OCI-M1 (cell line): Measurements from ENCODE around the gene NTN4.
"Not testable (repeated sequence)": the region's sequence is repeated elsewhere in the genome, so short reads cannot be mapped to it uniquely, and the experiment has no call there.

Experiments used
- DNase-seq: peaks from one replicate; lab custom pipeline; 2025; lab: John Stamatoyannopoulos, UW

The NTN4 gene

DNA sequence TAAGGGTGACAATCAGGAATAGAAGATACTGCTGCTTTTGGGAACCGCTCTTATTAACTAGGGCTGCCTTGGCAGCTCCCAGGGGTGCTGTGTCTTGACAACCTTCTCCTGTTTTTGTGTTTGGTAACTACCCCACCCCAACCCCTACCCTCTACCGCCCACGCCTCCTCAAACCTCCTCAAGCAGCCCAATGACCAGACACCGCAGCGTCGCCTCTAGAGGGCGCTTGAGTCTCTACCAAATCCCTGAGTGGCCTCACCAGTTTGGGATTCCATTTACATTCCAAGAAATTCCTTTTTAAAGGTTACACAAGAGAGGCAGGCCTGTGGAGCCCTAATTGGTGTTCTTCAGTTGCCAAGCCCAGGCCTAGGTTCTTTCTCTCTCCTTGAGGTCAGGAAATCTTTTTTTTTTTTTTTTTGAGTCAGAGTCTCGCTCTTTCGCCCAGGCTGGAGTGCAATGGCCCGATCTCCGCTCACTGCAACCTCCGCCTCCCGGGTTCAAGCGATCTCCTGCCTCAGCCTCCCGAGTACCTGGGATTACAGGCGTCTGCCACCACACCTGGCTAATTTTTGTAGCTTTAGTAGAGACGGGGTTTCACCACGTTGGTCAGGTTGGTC, 166.9 kb downstream of the NTN4 start:
- DNase-seq: peak; percentile 70

DNA sequence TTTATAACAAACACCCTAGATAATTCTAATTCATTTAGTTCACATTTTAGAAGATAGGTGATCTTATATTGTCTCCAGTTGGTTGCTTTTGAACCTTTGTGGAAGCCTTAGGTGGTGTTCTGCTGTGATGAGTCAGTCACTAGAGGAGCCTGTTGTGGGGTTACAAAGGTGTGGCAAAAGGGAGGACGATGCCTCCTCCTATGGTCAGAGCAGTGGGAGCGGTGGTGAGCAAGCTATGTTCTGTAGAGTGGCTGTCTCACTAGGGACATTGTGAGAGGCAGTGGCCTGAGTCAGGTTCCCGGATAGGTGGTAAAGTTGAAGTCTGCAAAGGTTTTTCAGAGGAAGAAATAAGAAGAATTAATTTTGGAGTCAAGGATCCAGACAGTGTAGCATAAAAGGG, 167.7 kb downstream of the NTN4 start:
- no peak for DNase-seq

DNA sequence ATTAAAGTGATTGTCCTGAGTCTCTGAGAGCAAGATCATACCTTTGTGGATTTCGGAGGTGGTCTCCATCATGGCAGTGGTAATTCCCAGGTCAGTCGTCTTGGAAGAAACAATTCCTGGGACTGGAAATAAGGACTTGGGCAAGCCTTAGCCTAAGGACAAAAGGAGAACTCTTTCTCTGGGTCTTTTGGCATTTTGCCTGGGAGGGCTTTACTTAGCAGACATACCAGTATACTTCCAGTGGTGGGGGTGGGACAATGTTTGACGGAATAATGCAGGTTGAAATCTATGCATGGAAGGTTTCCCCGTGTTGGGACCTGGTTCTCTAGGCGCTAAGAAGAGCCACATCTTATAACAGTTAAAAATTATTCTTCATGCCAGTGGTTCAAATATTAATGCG, 168.8 kb downstream of the NTN4 start:
- DNase-seq: no peak

DNA sequence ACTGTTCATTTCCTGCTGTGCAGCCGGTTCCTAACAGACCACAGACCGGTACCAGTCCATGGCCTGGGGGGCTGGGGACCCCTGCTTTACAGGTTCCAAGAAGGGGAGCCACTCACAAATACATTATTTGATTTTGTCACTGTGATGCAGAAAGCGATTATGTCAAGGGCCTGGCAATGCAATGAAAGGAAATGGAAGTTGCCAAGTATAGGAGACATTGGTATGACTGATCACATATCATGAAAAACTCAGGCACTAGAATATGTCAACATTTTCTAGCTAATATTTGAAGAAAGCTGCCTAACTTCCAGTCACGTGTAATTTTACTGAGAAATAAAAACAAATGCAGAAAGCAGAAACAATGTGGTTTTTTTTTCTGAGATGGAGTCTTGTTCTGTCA, 170.4 kb downstream of the NTN4 start:
- DNase-seq: no peak

DNA sequence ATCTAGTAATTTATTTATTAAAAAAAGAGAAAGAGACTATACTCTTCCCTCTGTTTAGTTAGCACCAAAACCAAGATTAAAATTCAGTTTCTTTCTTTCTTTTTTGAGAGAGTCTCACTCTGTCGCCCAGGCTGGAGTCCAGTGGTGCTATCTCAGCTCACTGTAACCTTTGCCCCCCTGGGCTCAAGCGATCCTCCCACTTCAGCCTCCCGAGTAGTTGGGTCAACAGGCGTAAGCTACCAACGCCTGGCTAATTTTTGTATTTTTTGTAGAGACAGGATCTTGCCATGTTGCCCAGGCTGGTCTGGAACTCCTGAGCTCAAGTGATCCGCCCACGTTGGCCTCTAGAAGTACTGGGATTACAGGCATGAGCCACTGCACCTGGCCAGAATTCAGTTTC, 174.1 kb downstream of the NTN4 start:
- DNase-seq: not testable (repeated sequence)

DNA sequence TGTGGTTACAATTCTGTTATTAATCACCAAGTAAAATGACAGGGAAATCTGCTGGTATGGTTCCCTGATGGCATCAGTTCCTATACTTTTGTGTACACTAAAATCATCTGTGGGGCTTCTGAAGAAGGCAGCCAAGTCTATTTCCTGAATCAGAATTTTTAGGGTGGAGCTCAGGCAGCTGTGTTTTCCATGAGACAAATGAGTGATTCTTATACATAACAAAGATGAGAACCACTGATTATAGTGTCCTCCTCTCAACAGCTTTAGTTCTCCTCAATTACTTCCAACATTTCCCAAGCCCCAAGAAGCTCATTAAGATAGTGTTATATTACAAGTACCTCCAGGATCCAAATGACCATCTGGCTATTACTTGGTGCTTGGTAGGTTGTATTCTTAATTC, 174.8 kb downstream of the NTN4 start:
- DNase-seq: no peak

DNA sequence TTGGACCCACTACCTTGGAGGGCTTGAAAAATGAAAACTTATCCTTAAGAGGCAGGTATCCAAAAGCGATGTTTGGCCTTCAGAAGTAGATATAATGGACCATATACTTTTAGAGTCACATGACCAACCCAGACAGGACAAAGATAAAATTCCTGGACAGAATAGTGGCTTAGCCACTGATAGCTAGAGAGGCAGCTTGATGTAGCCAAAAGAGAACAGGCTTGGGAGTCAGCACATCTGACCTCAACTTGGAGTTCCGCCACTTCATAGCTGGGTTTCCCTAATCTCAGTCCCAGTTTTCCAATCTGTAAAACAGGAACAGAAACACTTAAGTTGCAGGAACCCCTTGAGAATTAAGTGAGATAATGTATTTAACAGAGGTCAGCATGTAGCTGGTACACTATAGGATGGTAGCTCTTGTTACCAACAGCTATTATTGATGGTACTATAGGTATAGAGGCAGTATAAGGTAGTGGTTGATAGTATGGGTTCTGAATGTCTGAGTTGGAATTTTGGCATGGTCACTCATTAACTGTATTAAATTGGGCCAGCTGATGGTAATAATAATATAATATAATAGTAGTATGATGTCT, 176.1 kb downstream of the NTN4 start:
- DNase-seq: no peak

DNA sequence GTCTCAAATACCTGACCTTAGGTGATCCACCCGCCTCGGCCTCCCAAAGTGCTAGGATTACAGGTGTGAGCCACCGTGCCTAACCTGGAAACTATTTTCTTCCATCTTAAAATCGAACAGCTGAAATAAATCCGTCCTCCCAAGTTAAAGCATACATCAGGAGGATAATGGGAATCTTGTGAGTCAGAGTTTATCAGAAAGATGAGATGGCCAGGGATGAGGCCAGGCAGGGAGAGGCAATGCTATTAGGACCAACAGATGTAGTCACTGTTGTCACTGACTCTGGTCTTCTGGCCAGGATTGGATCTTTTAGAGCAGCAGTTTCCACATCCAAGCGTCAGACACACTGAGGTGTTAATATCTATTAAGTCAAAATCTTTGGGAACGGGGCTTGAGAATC, 177.5 kb downstream of the NTN4 start:
- no peak for DNase-seq

DNA sequence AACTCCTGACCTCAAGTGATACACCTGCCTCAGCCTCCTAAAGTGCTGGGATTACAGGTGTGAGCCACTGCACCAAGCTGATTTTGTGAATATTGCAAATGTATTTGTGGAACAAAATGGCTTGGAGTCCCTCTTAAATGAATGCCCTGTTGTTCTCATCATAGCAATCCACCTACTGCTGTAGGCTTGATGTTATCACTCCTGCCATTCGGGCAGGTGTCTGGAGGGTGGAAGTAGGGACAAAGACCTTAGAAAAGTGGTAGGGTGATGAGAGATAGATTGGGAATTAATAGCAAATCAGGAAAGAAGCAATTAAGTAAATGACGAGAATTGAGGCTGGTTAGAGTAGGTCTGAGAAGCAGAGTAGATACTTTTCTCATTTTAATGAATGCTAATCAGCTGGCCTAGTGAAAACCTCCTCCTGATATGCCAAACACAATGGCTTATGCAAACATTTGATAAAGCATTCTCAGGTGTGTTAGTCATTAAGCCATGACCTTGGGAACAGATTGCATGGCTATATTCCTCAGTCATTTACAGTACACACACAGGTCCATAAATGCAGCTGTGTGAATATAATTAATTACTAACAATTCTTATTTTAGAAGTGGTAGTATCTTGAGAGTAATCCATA, 178.8 kb downstream of the NTN4 start:
- DNase-seq: no peak

DNA sequence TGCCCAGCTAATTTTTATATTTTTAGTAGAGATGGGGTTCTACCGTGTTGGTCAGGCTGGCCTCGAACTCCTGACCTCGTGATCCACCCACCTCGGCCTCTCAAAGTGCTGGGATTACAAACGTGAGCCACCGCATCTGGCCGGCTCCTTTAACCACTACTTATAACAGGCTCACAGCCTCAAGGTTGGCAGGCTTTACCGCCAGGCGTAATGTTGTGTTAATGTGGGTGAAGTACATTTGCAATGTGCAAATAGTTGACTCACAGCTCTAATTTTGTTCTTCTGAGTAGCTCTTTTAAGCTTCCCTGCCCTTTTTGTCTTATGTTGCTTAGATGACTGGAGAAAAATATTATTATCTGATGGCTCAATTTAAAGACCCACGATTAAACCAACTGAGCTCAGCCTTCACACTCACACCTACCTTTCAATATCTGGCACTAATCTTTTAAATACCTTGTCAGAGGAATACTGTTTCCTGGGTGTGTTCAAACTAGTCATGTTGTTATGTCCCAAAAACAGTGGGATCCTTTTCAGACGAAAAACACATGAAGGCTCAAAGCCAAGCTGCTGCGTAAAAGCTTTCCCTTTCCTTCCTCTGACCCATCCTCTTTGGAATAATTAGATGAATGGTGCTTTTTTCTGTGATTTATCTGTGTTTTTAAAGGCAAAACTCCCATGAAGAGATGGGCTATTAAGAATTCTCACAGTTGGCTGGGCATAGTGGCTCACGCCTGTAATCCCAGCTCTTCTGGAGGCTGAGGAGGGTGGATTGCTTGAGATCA, 182.1 kb downstream of the NTN4 start:
- DNase-seq: no peak
